Measurements from ENCODE around the gene PPP2R5C. TPM values are rescaled to one million over a fixed set of nuclear protein-coding genes. Genes with fewer than 3 reads are reported as not detected.

The PPP2R5C gene
- total RNA-seq, 1 experiment from 2014 or later, result 120 TPM

DNA sequence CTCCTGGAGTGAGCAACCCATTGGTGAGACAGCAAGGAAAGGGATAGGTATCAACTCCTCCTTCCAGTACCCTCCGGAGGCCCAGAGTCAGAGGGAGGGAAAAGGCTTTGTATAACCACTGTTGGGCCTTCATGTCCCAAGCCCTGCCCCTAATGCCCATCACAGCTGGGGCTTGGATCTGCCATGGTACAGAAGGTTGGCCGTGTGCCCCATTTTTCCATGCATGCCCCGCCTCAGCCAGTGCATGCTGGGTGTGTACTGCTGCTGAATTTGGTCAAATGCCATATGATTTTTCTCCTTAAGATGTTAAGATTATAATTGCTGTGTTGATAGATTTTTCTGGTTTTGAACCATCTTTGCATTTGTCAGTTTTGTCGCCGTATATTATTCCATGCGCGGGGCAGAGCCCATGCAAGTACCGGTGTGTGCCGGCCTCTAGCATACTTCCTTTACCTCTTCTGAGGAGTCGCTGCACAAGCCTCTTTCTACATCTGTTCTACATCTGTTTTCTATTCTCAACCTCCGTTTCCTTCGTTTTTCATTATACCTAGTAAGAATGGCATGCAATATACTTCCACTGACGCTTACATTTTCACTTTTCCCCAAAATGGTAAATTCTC, 26.6 kb downstream of the PPP2R5C start:
- no peak for DNase-seq
- no peak overlapping the region for H3K27ac Mint-ChIP-seq (ENCODE audit: unreplicated experiment)

GRCh38 chr14:101789222-101789621, 27.7 kb downstream of the PPP2R5C start:
- Mint-ChIP-seq H3K4me3 (ENCODE audit: low read depth, unreplicated experiment) (no peak overlapping the region), H3K27ac (ENCODE audit: unreplicated experiment) (no peak overlapping the region), H3K9me3 (ENCODE audit: low read depth, unreplicated experiment) (no peaks in the 10 kb centered on the region), H3K27me3 (ENCODE audit: unreplicated experiment) (no peaks in the 10 kb centered on the region), H3K4me1 (ENCODE audit: low read depth, unreplicated experiment) (peaks cover 7% of the 10 kb centered on the region), H3K36me3 (ENCODE audit: insufficient read depth, unreplicated experiment) (no peaks in the 10 kb centered on the region)
- TF ChIP-seq CTCF (IDR thresholded peaks at IDR 0.05; ENCODE audit: unreplicated experiment), result no peak
- intact Hi-C loops (cut with micrococcal nuclease; ENCODE audit: unreplicated experiment), result no loop called here
- BruUV-seq (replicated peaks), result no TSS peak
- CTCF ChIA-PET, result no interaction called here
- DNase-seq, result no peak

More for the DNA sequence above, 26.6 kb downstream of the PPP2R5C start:
- Mint-ChIP-seq H3K27me3 (ENCODE audit: unreplicated experiment) (no peaks in the 10 kb centered on the region), H3K4me1 (ENCODE audit: low read depth, unreplicated experiment) (peaks cover 7% of the 10 kb centered on the region), H3K4me3 (ENCODE audit: low read depth, unreplicated experiment) (no peak overlapping the region), H3K9me3 (ENCODE audit: low read depth, unreplicated experiment) (no peaks in the 10 kb centered on the region), H3K36me3 (ENCODE audit: insufficient read depth, unreplicated experiment) (peaks cover 4% of the 10 kb centered on the region)
- intact Hi-C loops (cut with micrococcal nuclease; ENCODE audit: unreplicated experiment), result no loop called here
- no TSS peak for BruUV-seq (replicated peaks)
- CTCF ChIA-PET, result no interaction called here
- no peak for TF ChIP-seq CTCF (IDR thresholded peaks at IDR 0.05; ENCODE audit: unreplicated experiment)

DNA sequence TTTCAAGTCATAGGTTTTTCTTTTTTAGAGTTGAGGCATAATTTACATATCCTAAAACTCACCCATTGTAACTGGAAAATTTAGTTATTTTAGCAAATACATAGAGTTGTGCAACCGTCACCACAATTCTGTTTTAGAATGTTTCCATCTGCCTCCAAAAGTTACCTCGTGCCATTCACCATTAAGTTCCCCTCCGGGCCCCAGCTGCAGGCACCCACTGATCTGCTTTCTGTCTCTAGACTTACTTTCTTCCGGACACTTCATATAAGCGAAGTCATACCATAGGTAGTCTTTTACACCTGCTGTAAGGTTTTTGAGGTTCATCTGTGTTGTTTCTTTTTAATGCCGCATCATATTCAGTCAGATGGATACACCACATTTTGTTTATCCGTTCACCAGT, 28.7 kb downstream of the PPP2R5C start:
- DNase-seq, result no peak
- intact Hi-C loops (cut with micrococcal nuclease; ENCODE audit: unreplicated experiment), result no loop called here
- BruUV-seq (replicated peaks), result no TSS peak
- CTCF ChIA-PET, result no interaction called here
- no peak overlapping the region for H3K4me3 Mint-ChIP-seq (ENCODE audit: low read depth, unreplicated experiment)
- no peak for TF ChIP-seq CTCF (IDR thresholded peaks at IDR 0.05; ENCODE audit: unreplicated experiment)
- no peak overlapping the region for H3K27ac Mint-ChIP-seq (ENCODE audit: unreplicated experiment)
- no peaks in the 10 kb centered on the region for H3K36me3 Mint-ChIP-seq (ENCODE audit: insufficient read depth, unreplicated experiment)
- H3K27me3 Mint-ChIP-seq (ENCODE audit: unreplicated experiment), result no peaks in the 10 kb centered on the region
- no peaks in the 10 kb centered on the region for H3K9me3 Mint-ChIP-seq (ENCODE audit: low read depth, unreplicated experiment)
- peaks cover 7% of the 10 kb centered on the region for H3K4me1 Mint-ChIP-seq (ENCODE audit: low read depth, unreplicated experiment)

DNA sequence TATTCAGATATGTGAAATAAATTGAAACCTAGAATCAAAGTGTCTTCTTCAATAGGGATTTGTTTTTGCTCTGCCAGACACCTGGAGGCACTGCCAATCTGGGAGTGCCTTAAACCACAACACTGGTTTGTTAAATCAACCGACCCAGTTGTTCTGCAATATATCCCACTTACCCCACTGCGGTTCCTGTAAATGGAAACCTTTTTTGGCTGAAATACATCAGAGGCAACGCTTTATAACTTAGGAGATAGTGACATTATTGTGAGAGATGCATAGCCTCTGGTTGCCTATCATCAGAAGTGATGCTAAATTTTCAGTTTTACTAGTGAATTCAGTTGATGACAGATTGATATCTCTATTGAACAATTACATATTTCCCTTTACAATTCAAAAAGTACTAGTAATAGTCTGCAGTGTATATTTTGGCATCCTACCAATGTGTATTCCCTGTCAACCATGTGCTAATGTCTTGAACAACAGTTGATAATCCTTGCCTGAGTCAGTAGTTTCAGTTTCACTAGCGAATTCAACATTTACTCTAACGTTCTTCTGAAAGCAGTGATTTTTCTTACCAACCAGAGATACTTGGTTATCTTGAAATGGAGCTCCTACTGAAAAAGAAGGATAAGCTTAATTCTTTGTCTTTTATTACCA, 30.5 kb downstream of the PPP2R5C start:
- H3K4me1 Mint-ChIP-seq (ENCODE audit: low read depth, unreplicated experiment), result peaks cover 7% of the 10 kb centered on the region
- CTCF ChIA-PET, result interaction anchor here (0.7 kb wide), 1 partner anchor 41 kb away, joined by 4 read pairs; no protein-coding TSS in a partner anchor
- H3K9me3 Mint-ChIP-seq (ENCODE audit: low read depth, unreplicated experiment), result no peaks in the 10 kb centered on the region
- BruUV-seq (replicated peaks), result no TSS peak
- H3K4me3 Mint-ChIP-seq (ENCODE audit: low read depth, unreplicated experiment), result peak overlapping the region; percentile 35
- H3K27ac Mint-ChIP-seq (ENCODE audit: unreplicated experiment), result peak overlapping the region; percentile 4
- H3K27me3 Mint-ChIP-seq (ENCODE audit: unreplicated experiment), result no peaks in the 10 kb centered on the region
- no peaks in the 10 kb centered on the region for H3K36me3 Mint-ChIP-seq (ENCODE audit: insufficient read depth, unreplicated experiment)
- TF ChIP-seq CTCF (IDR thresholded peaks at IDR 0.05; ENCODE audit: unreplicated experiment), result no peak
- intact Hi-C loops (cut with micrococcal nuclease; ENCODE audit: unreplicated experiment), result no loop called here
- no peak for DNase-seq
